ENCODE measurements around the gene YAF2.

- TF ChIP-seq EZH2 (IDR thresholded peaks at IDR 0.05) (no peak), POLR2AphosphoS5 (IDR thresholded peaks at IDR 0.05; ENCODE audit: borderline replicate concordance, low read depth, low read length) (no peak)
Measured at GRCh38 chr12:42255221-42255865, 17.3 kb upstream of the YAF2 start.
